Neural progenitor cell (in vitro differentiated cells): ENCODE measurements around the gene ATXN1.

Source experiments
- EZH2 ChIP-seq: fragments of 200-600 bp; sonication (generic); IDR thresholded peaks from 2 replicates; pipeline ENCODE4 v1.6.1; 2017; ENCODE audit warnings: antibody characterized with exemption, mild to moderate bottlenecking, moderate library complexity
- TF ChIP-seq, protein P1 (sequence below): fragments of 200-600 bp; sonication (generic); IDR thresholded peaks from 2 replicates; pipeline ENCODE4 v1.5.1; 2017; ENCODE audit warnings: antibody characterized with exemption, mild to moderate bottlenecking

DNA sequence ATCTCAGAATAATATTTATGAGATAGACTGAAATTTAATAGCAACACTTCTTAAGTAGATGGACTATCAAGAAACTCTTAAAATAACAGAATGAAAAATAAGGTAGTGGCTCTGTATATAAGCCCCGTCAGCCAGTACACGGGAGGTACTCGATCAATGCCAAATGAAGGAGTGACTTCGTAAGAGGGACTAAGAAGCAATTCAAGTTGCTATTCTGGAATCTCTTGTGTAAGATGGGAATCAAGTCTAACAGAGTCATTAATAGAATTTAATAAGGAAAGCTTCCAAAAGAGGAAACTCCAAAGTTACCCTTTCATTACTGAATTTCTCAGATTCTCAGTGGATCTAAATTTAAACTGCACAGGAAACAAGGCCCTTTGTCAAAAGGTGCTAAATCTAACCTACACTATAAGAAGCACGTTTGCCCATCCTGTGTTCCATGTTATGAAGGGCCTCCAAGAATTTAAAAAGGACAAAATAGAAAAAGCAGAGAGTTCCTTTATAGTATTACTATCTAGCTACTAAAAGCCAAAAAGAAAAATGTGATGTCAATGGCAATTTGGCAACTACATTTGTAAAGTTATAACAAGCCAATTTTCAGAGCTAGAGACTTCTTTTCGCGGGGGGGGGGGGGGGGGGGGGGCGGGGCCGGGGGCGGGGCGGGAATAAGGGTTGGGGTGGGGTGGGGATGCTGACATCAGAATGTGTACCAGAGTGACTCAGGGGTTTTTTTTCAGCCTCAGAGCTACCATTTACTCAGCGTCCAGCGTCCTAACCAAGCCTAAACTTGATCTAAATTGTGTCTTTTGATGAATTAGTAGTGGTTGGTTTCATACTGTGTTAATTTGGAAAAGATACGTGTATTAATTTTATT, 322.3 kb downstream of the ATXN1 start:
- TF ChIP-seq, protein P1, sequence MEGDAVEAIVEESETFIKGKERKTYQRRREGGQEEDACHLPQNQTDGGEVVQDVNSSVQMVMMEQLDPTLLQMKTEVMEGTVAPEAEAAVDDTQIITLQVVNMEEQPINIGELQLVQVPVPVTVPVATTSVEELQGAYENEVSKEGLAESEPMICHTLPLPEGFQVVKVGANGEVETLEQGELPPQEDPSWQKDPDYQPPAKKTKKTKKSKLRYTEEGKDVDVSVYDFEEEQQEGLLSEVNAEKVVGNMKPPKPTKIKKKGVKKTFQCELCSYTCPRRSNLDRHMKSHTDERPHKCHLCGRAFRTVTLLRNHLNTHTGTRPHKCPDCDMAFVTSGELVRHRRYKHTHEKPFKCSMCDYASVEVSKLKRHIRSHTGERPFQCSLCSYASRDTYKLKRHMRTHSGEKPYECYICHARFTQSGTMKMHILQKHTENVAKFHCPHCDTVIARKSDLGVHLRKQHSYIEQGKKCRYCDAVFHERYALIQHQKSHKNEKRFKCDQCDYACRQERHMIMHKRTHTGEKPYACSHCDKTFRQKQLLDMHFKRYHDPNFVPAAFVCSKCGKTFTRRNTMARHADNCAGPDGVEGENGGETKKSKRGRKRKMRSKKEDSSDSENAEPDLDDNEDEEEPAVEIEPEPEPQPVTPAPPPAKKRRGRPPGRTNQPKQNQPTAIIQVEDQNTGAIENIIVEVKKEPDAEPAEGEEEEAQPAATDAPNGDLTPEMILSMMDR, result no peak
- TF ChIP-seq EZH2, result no peak
